Left ventricle myocardium inferior (tissue), 1 donor: ENCODE results near the gene APOBEC4. TPM values are rescaled to one million over a fixed set of nuclear protein-coding genes. Genes with fewer than 3 reads are reported as not detected.

ENCODE experiments used
- DNase-seq: peaks from one replicate; pipeline ENCODE4 v3.0.0-alpha.2; 2020
- H3K27ac ChIP-seq: fragments of 200-600 bp; replicated peaks from 2 replicates; pipeline ENCODE4 v1.8.0; 2021
- H3K27me3 ChIP-seq: fragments of 200-600 bp; 2 replicates; pipeline ENCODE4 v1.8.0; 2021; ENCODE audit warnings: low read depth
- H3K36me3 ChIP-seq: fragments of 200-600 bp; 2 replicates; pipeline ENCODE4 v1.8.0; 2021
- H3K4me1 ChIP-seq: fragments of 200-600 bp; 2 replicates; pipeline ENCODE4 v1.8.0; 2021
- H3K4me3 ChIP-seq: fragments of 200-600 bp; 2 replicates; pipeline ENCODE4 v1.8.0; 2021; ENCODE audit warnings: mild to moderate bottlenecking, moderate library complexity
- H3K9me3 ChIP-seq: fragments of 200-600 bp; replicated peaks from 2 replicates; pipeline ENCODE4 v1.8.0; 2021
- intact Hi-C: fragments of 100-400 bp; cut with micrococcal nuclease; formaldehyde crosslinking; loops from one replicate; pipeline ENCODE4 v1.11.0; 2022
- total RNA-seq: library from RNA; stranded (reverse); fragmentation: NEBNext Ultra II Directional; extraction: Animal tissue kit (Norgen Biotek cat#: 25700); gene quantifications from one replicate; pipeline ENCODE4 v1.2.1, GENCODE V29; 2021
- TF ChIP-seq, protein P1 (sequence below): fragments of 200-600 bp; IDR thresholded peaks from 2 replicates; pipeline ENCODE4 v1.8.0; 2021; ENCODE audit warnings: antibody characterized with exemption, mild to moderate bottlenecking, borderline replicate concordance
- donor health status: DM: no; HTN: yes; CAD: no; lungs with severe emphysema.

APOBEC4 gene
- total RNA-seq, 1 donor from 2014 or later = 0.11 TPM

DNA sequence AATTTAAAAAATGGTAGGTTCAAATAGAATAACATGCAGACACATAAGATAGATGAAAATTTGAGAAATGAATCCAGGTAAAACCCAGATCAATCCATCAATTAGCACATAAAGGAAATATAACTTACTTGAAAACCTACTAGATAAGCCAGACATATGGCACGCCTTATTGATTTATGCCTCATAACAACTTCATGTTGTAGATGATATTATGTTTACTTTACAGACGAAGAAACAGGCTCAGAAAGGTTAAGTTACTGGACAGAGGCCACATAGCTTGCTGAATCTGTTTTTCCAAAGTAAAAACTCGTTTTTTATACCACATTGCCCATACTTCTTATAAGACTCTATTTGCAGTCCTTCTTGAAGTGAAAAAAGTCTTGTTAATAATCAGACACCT, 40.7 kb downstream of the APOBEC4 start:
- no peaks in the 10 kb centered on the region for H3K27me3 ChIP-seq
- no peak overlapping the region for H3K27ac ChIP-seq
- intact Hi-C loops = no loop called here
- no peaks in the 10 kb centered on the region for H3K36me3 ChIP-seq
- TF ChIP-seq, protein P1, sequence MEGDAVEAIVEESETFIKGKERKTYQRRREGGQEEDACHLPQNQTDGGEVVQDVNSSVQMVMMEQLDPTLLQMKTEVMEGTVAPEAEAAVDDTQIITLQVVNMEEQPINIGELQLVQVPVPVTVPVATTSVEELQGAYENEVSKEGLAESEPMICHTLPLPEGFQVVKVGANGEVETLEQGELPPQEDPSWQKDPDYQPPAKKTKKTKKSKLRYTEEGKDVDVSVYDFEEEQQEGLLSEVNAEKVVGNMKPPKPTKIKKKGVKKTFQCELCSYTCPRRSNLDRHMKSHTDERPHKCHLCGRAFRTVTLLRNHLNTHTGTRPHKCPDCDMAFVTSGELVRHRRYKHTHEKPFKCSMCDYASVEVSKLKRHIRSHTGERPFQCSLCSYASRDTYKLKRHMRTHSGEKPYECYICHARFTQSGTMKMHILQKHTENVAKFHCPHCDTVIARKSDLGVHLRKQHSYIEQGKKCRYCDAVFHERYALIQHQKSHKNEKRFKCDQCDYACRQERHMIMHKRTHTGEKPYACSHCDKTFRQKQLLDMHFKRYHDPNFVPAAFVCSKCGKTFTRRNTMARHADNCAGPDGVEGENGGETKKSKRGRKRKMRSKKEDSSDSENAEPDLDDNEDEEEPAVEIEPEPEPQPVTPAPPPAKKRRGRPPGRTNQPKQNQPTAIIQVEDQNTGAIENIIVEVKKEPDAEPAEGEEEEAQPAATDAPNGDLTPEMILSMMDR = no peak
- no peak overlapping the region for H3K4me3 ChIP-seq
- H3K4me1 ChIP-seq = peaks cover 27% of the 10 kb centered on the region
- no peaks in the 10 kb centered on the region for H3K9me3 ChIP-seq
- no peak for DNase-seq

DNA sequence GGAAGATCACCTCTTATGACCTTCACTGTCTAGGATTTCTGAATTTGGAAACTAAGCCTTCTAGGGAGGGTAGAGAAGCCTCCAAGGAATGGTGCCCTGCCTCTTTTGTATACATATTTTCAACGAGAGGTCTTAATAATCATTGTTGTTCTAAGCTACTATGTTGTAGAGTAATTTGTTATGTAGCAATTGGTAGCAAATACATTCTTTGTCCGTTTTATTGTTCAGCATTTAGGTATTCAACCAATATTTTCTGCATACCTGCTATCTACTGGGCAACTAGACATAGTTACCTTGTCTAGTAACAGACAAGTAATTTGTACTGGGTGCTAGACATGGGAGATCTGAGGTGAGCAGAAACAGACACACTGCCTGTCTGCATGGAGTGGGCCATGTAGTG, 42.1 kb downstream of the APOBEC4 start:
- intact Hi-C loops = no loop called here
- TF ChIP-seq, protein P1 = no peak
- DNase-seq = no peak
- Histone ChIP-seq H3K27me3 (no peaks in the 10 kb centered on the region), H3K36me3 (no peaks in the 10 kb centered on the region), H3K4me3 (no peak overlapping the region), H3K9me3 (no peaks in the 10 kb centered on the region), H3K4me1 (peaks cover 27% of the 10 kb centered on the region), H3K27ac (no peak overlapping the region)

DNA sequence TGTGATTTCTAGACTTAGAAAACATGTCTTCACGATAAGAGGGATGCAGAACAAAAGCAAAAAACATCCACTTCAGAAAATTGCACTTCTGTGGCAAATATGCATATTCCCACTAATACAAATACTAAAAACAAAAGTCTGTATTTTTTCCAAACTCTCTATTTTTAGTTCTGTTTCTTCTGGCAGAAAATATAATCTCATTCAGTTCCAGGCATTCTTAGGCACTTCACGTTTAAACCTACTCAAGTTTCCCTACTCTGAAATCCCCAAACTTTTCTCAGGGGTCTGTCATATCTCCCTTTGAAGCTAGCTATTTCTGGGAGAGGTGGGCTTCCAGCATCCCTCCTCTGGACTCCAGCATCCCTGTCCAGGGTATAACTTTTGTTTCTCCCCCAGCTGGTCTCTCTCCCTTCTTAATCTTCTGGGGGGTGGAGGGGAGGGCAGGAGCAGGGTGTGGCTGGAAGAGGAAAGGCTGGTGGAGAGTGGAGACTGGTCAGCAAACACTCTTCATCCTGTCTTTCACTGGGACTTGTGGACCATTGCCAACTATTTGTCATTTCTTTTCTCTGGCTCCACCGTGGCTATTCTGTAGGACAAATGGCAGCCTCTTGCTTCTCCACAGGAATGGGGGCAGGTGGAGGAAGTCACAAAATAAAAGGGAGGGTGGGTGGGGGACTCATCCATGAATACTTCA, 43.2 kb downstream of the APOBEC4 start:
- H3K9me3 ChIP-seq = no peaks in the 10 kb centered on the region
- no peak overlapping the region for H3K4me3 ChIP-seq
- no peaks in the 10 kb centered on the region for H3K36me3 ChIP-seq
- peak overlapping the region; percentile 72 for H3K27ac ChIP-seq
- DNase-seq = no peak
- intact Hi-C loops = loop anchor here (10.0 kb wide), 1 partner anchor 145 kb away; no protein-coding TSS in a partner anchor
- TF ChIP-seq, protein P1 = no peak
- no peaks in the 10 kb centered on the region for H3K27me3 ChIP-seq
- H3K4me1 ChIP-seq = peaks cover 27% of the 10 kb centered on the region

DNA sequence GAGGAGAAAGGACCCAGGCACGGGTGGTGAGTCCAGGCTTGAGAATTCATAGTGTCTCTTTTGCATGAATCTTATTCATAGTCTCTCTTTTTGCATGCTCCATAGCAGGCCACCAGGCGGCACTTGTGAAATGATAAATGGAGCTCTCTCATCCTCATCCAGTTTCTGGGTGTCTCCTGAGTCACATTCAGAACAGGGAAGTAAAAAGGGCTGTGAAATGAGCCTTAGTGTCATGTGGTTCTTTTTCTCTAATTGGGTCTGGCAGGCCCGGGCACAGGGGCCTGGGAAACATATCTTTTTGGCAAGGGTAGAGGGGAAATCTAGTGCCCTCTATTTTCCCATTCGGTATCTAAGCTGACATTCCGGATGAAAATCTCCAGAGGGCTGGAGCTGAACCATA, 43.8 kb downstream of the APOBEC4 start:
- no peaks in the 10 kb centered on the region for H3K36me3 ChIP-seq
- H3K27me3 ChIP-seq = no peaks in the 10 kb centered on the region
- H3K27ac ChIP-seq = peak overlapping the region; percentile 72
- no peaks in the 10 kb centered on the region for H3K9me3 ChIP-seq
- TF ChIP-seq, protein P1 = peak; percentile 69
- intact Hi-C loops = loop anchor here (10.0 kb wide), 1 partner anchor 145 kb away; no protein-coding TSS in a partner anchor
- DNase-seq = peak; percentile 58
- no peak overlapping the region for H3K4me3 ChIP-seq
- peaks cover 27% of the 10 kb centered on the region for H3K4me1 ChIP-seq

DNA sequence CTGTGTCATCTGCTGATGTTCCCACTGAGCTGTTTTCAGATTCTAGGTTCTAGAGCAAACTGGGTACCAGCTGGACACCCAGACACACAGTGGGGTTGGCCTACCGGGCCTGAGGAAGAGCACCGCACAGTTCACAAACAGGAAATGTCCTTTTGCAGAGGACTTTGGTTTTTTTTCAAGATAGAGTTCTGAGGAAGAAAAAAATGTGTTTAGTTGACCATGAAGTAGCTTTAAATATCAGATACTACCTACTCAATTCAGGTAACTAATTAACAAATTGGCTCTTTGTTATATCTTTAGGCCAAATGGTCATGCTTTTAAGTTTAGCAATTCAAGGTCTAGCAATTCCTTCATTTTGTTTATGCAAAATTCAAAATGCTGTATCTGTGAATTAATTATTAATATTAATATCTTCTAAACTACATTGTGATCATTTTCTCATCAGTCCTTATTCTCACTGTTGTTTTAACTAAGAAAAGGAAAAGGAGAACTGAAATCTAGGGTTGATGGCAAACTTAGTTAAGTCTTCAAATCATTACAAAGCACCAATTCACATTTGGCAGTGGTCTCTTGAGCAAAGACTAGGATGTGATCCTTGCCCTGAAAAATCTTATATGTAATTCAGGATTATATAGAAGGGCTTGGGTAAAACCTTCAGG, 45.7 kb downstream of the APOBEC4 start:
- no peak for DNase-seq
- no peaks in the 10 kb centered on the region for H3K9me3 ChIP-seq
- H3K27me3 ChIP-seq = no peaks in the 10 kb centered on the region
- intact Hi-C loops = loop anchor here (10.0 kb wide), 1 partner anchor 143 kb away; no protein-coding TSS in a partner anchor
- TF ChIP-seq, protein P1 = no peak
- H3K4me3 ChIP-seq = no peak overlapping the region
- no peak overlapping the region for H3K27ac ChIP-seq
- no peaks in the 10 kb centered on the region for H3K36me3 ChIP-seq
- peaks cover 27% of the 10 kb centered on the region for H3K4me1 ChIP-seq
